Prostate gland (tissue), 2 donors: ENCODE measurements around the gene APBB1IP. TPM values are rescaled to one million over a fixed set of nuclear protein-coding genes. Genes with fewer than 3 reads are reported as not detected.
"Not testable (repeated sequence)": the region's sequence is repeated elsewhere in the genome, so short reads cannot be mapped to it uniquely, and the experiment has no call there.

Source experiments
- DNase-seq: peaks from one replicate; pipeline ENCODE4 v3.0.0-alpha.2; 2019; ENCODE audit warnings: low spot score
- H3K27ac ChIP-seq, 2 donors: fragments of 200-600 bp; sonication (generic); 2 replicates each; pipeline ENCODE4 v1.5.1; 2017 to 2019
- H3K27me3 ChIP-seq: fragments of 200-600 bp; sonication (generic); replicated peaks from 2 replicates; pipeline ENCODE4 v1.5.1; 2019; ENCODE audit not compliant: insufficient read depth
- H3K36me3 ChIP-seq, 2 donors: fragments of 200-600 bp; sonication (generic); 1 replicate in 1 of 2; 2 replicates in 1 of 2; pipeline versions ENCODE4 v1.5.1 to v1.8.1; 2017 to 2019
- H3K4me1 ChIP-seq: fragments of 200-600 bp; sonication (generic); replicated peaks from 2 replicates; pipeline ENCODE4 v1.5.1; 2019
- H3K4me3 ChIP-seq, 2 donors: fragments of 200-600 bp; sonication (generic); 2 replicates each; pipeline ENCODE4 v1.5.1; 2017 to 2019
- H3K9me3 ChIP-seq: fragments of 200-600 bp; sonication (generic); 2 replicates; pipeline ENCODE4 v1.5.1; 2017
- POLR2A ChIP-seq: fragments of 450-650 bp; IDR thresholded peaks from one replicate; pipeline ENCODE4 v1.6.1; 2016; ENCODE audit warnings: antibody characterized with exemption, mild to moderate bottlenecking
- POLR2AphosphoS5 ChIP-seq: sonication (generic); formaldehyde crosslinking; IDR thresholded peaks from one replicate; pipeline ENCODE4 v1.6.1; 2017; ENCODE audit warnings: antibody characterized with exemption
- WGBS: methylation state at CpG from one replicate; pipeline ENCODE4 v1.1.5; 2018; 5-methylcytosine and 5-hydroxymethylcytosine counted together
- intact Hi-C: fragments of 100-400 bp; cut with DNase I; formaldehyde crosslinking; loops from one replicate; pipeline ENCODE4 v1.14.2; 2022
- total RNA-seq, 2 donors: library from RNA; depleted of rRNA; stranded (reverse); fragments of >200 nt; gene quantifications; one replicate each; pipeline ENCODE4 v1.1.0, GENCODE V29; 2016
- TF ChIP-seq, protein P1 (sequence below), 4 experiments: fragments of 200-600 bp in 2 of 4; fragments of 450-650 bp in 2 of 4; sonication (generic) in 2 of 4; IDR thresholded peaks; 1 replicate in 3 of 4; 2 replicates in 1 of 4; pipeline ENCODE4 v1.5.1; 2016 to 2019; ENCODE audit warnings: antibody characterized with exemption in 4 of 4, mild to moderate bottlenecking in 2 of 4, moderate library complexity in 2 of 4

The APBB1IP gene
- 1 to 10 TPM; 1.3 to 3.1 TPM for total RNA-seq

DNA sequence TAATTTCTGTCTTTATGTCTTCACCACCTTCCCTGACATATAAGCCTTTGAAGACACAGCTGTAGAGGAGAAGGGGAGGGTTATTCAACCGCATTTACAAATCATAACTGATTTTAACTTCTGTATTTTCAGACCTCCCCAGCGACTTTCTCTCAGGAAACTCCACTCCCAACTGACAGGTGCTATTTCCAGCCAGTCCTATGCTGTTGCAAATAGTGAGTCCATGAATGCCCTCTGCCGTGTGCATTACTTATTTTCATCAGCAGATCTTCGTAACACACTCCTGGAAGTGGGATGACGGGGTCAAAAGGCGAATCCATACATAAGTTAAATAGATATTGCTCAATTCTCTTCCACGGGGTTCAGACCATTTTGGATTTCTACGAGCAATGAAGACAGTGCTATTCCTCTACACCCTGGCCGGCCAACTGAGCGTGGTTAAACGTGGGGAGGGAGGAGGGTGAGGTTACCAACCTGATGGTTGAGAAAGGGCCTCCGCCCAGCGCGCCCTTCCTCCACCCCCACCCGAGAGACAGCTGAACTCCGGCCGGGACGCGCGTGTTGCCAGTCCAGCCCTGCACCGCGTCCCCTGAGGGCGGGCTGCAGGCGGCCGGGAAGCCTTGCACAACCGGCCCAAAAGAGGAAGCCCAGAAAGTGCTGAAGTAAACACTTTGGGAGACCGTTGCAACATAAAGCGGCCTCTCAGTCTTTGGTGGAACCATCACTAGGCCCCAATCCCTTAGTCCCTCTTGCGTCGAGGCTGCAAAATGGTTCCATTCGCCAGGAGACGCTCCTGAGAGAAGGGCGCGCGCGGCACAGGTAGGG lies at the start of gene APBB1IP:
APBB1IP (plus strand) TSS at position 705 of the 825 bp plus-strand sequence. CDS start 53,986 bp downstream, outside the sequence.
- Histone ChIP-seq H3K36me3 (no peaks in the 10 kb centered on the region), H3K4me3 (peak within 1 kb of the TSS in 1 of 2 donors; percentile 13), H3K9me3 (no peaks in the 10 kb centered on the region), H3K27ac (no peak within 1 kb of the TSS), H3K4me1 (no peaks in the 10 kb centered on the region), H3K27me3 (peaks cover 4% of the 10 kb centered on the region)
- no peak for DNase-seq
- intact Hi-C loops, result no loop called here
- TF ChIP-seq POLR2AphosphoS5, result no peak
- no peak for TF ChIP-seq POLR2A
- TF ChIP-seq, protein P1, sequence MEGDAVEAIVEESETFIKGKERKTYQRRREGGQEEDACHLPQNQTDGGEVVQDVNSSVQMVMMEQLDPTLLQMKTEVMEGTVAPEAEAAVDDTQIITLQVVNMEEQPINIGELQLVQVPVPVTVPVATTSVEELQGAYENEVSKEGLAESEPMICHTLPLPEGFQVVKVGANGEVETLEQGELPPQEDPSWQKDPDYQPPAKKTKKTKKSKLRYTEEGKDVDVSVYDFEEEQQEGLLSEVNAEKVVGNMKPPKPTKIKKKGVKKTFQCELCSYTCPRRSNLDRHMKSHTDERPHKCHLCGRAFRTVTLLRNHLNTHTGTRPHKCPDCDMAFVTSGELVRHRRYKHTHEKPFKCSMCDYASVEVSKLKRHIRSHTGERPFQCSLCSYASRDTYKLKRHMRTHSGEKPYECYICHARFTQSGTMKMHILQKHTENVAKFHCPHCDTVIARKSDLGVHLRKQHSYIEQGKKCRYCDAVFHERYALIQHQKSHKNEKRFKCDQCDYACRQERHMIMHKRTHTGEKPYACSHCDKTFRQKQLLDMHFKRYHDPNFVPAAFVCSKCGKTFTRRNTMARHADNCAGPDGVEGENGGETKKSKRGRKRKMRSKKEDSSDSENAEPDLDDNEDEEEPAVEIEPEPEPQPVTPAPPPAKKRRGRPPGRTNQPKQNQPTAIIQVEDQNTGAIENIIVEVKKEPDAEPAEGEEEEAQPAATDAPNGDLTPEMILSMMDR (IDR thresholded peaks at IDR 0.05), result no peak
- WGBS, result 27% methylated on average over 36 of the region's 36 CpGs

DNA sequence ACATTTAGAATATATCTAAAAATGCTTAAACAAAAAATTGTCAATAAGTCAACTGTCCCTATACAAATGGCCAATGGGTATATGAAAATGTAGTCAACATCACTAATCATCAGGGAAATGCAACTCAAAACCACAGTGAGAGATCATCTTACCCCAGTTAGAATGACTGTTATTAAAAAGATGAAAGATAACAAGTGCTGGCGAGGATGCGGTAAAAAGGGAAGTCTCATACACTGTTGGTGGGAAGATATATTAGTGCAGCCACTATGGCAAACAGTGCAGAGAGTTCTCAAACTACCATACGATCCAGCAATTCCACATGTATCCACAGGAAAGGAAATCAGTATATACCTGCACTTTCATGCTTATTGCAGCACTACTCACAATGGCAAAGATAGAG lies 48.6 kb upstream of the APBB1IP start:
- Histone ChIP-seq H3K36me3 (no peaks in the 10 kb centered on the region), H3K9me3 (no peaks in the 10 kb centered on the region), H3K27me3 (peaks cover 2% of the 10 kb centered on the region), H3K4me1 (no peaks in the 10 kb centered on the region), H3K4me3 (no peak overlapping the region), H3K27ac (no peak overlapping the region)
- TF ChIP-seq, protein P1 (IDR thresholded peaks at IDR 0.05), result no peak
- TF ChIP-seq POLR2A (no peak), POLR2AphosphoS5 (no peak)
- 57% methylated on average over 3 of the region's 3 CpGs for WGBS
- intact Hi-C loops, result no loop called here
- no peak for DNase-seq

DNA sequence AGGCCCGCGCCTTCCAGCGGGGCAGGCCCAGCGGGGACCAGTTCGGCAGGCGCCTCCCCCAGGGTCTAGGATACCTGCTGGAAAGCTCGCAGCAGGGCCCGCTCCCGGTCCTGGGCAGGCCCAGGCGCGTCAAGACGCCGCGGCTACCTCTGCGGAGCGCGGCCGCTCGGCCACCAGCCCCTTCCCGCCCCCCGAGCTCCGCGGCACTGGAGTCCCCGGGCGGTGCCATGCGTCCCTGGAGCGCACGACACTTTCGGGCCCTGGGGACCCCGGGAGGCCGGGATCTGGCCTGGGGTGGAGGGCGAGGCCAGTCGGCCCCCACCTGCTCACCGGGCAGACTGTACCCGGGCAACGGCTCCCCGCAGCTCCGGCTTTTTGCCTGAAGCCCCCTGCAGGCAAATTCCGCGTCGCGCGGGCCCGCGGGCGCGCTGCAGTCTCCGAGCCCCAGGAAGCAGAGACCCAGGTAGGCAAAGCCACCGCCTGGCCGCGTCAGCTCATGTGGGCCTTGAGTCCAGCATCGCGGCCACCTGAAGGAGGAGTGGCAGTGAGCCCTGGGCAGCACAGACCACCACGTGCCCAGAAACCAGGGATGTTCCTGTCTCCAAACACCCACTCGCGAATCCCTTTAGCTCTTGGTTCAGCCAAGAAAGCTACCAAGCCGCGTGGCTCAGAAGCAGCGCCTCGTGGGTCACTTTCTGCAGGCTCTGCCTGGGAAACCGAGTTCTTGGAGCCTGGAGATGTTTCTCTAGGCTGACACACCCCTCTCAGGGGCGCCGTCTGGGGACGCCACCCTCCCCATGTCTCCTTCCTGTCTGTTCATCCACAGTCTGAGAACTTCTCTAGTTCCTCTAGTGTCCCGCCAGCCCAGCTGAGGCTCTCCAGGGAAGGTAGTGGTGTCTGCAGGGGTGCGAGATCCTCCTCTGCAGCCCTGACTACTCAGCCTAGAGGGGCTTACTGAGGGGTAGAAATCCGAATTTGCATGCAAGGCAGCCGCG lies 46.1 kb upstream of the APBB1IP start:
- DNase-seq, result no peak
- intact Hi-C loops, result no loop called here

DNA sequence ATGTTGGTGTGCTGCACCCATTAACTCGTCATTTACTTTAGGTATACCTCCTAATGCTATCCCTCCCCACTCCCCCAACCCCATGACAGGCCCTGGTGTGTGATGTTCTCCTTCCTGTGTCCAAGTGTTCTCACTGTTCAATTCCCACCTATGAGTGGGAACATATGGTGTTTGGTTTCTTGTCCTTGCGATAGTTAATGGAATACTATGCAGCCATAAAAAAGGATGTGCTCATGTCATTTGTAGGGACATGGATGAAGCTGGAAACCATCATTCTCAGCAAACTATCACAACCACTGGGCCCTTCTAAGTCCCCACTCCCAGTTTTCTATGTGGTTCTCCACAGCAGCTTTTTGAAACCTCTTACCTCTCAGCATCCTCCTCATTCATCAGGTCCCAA lies 39.8 kb upstream of the APBB1IP start:
- H3K27ac ChIP-seq, intact Hi-C loops, H3K36me3 ChIP-seq, H3K4me3 ChIP-seq, H3K4me1 ChIP-seq, DNase-seq, H3K27me3 ChIP-seq, H3K9me3 ChIP-seq: not testable (repeated sequence)
- 98% methylated on average over 2 of the region's 2 CpGs for WGBS

More for the DNA sequence above, 46.1 kb upstream of the APBB1IP start:
- 26% methylated on average over 60 of the region's 69 CpGs for WGBS
- peaks cover 2% of the 10 kb centered on the region for H3K27me3 ChIP-seq
- H3K4me3 ChIP-seq, result no peak overlapping the region
- no peak for TF ChIP-seq POLR2A
- TF ChIP-seq, protein P1 (IDR thresholded peaks at IDR 0.05), result no peak
- no peak for TF ChIP-seq POLR2AphosphoS5
- H3K4me1 ChIP-seq, result no peaks in the 10 kb centered on the region
- H3K9me3 ChIP-seq, result no peaks in the 10 kb centered on the region
- no peak overlapping the region for H3K27ac ChIP-seq
- H3K36me3 ChIP-seq, result no peaks in the 10 kb centered on the region

DNA sequence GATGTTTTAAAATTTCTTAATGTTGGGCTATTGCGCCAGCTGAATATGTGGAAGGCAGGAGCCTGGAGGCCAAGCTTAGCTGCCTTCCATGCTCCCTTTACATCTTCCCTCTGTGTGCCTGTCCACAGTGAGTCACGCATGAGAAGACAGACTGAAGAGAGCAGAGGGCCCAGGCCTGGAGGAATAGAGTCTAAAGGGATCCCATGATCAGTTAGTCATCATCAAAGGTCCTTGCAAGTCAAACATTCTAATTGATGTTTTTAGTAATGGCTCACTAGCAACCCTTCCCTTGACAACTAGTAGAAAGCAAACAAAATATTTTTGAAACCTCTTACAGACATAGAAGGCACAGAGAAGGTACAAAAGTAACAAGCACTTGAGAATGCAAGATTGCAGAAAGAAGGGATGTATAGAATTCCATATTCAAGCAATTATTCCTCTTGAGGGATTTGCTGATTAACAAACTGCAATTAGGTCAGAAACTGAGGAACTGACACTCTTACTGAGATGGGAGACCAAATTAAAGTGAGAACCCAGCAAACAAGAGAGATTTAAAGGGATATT lies 30.7 kb upstream of the APBB1IP start:
- Histone ChIP-seq H3K4me1 (no peaks in the 10 kb centered on the region), H3K27ac (no peak overlapping the region), H3K27me3 (no peaks in the 10 kb centered on the region), H3K36me3 (no peaks in the 10 kb centered on the region), H3K9me3 (no peaks in the 10 kb centered on the region), H3K4me3 (no peak overlapping the region)
- WGBS, result 87% methylated on average over 2 of the region's 2 CpGs
- TF ChIP-seq POLR2AphosphoS5, result no peak
- TF ChIP-seq, protein P1 (IDR thresholded peaks at IDR 0.05), result no peak
- TF ChIP-seq POLR2A, result no peak
- intact Hi-C loops, result no loop called here
- DNase-seq, result no peak
